GM10248 (cell line): ENCODE results near the gene SPATA31E1.

ENCODE experiments used
- CTCF ChIA-PET: fragments of 300-600 bp; sonication (Branson Sonifier 250); formaldehyde crosslinking; extraction: SDS; loops from one replicate; lab custom pipeline; 2021; ENCODE audit warnings: antibody characterized with exemption; lab: Yijun Ruan, JAX
- POLR2A ChIA-PET: fragments of 350-650 bp; sonication (Branson Sonifier 250); formaldehyde crosslinking; extraction: SDS; loops from one replicate; lab custom pipeline; 2020; ENCODE audit warnings: antibody characterized with exemption; lab: Yijun Ruan, JAX
- DNase-seq: peaks from one replicate; pipeline ENCODE4 v3.0.0; 2012; ENCODE audit errors: extremely low spot score
- CTCF ChIP-seq: IDR thresholded peaks from 2 replicates; pipeline ENCODE4 v1.5.1; 2012; ENCODE audit warnings: mild to moderate bottlenecking, low read depth; ENCODE audit errors: extremely low read depth, missing control alignments, control extremely low read depth

Gene SPATA31E1

GRCh38 chr9:87862536-87863268, 20.0 kb upstream of the SPATA31E1 start:
- ChIA-PET CTCF (no interaction called here), POLR2A (no interaction called here)
- DNase-seq: no peak
- TF ChIP-seq CTCF: no peak

- ChIA-PET POLR2A (no interaction called here), CTCF (no interaction called here)
- TF ChIP-seq CTCF: no peak
- no peak for DNase-seq
Observed at GRCh38 chr9:87863882-87864465, 18.7 kb upstream of the SPATA31E1 start.

- POLR2A ChIA-PET: no interaction called here
- CTCF ChIA-PET: no interaction called here
- DNase-seq: no peak
- no peak for TF ChIP-seq CTCF
Observed at GRCh38 chr9:87864915-87865314, 17.8 kb upstream of the SPATA31E1 start.

- DNase-seq: no peak
- POLR2A ChIA-PET: no interaction called here
- CTCF ChIA-PET: no interaction called here
- TF ChIP-seq CTCF: no peak
Observed at GRCh38 chr9:87865626-87866025, 17.1 kb upstream of the SPATA31E1 start.

GRCh38 chr9:87867391-87867790, 15.3 kb upstream of the SPATA31E1 start:
- CTCF ChIA-PET: no interaction called here

GRCh38 chr9:87868175-87868574, 14.5 kb upstream of the SPATA31E1 start:
- ChIA-PET POLR2A (no interaction called here), CTCF (no interaction called here)
- DNase-seq: no peak

More at GRCh38 chr9:87867391-87867790, 15.3 kb upstream of the SPATA31E1 start:
- no peak for TF ChIP-seq CTCF
- no peak for DNase-seq
- POLR2A ChIA-PET: no interaction called here

More at GRCh38 chr9:87868175-87868574, 14.5 kb upstream of the SPATA31E1 start:
- no peak for TF ChIP-seq CTCF
